Measurements from ENCODE around the gene MISP. TPM values are rescaled to one million over a fixed set of nuclear protein-coding genes. Genes with fewer than 3 reads are reported as not detected.

The MISP gene
- polyA plus RNA-seq, 1 of the 3 experiments (the other 2 are of a cell fraction): 0.08 TPM

- peaks cover 29 to 47% of the 10 kb centered on the region in 2 experiments; a peak in 3 of 4 replicates for H3K4me1 ChIP-seq (ENCODE audit: control insufficient read depth in 1 of 2, insufficient read depth in 2 of 2, low read depth in 1 of 2, low read length in 1 of 2)
- DNase-seq: peak; percentile 47
- H3F3A ChIP-seq (replicated peaks; ENCODE audit: insufficient read depth): no peaks in the 10 kb centered on the region
- peak overlapping the region; percentile 95 for H3K4me2 ChIP-seq
- H2AFZ ChIP-seq (ENCODE audit: low read depth): no peak overlapping the region
- TF ChIP-seq GATA2 (CRISPR knock-in tag; IDR thresholded peaks at IDR 0.05) (peak; percentile 70), MXI1 (IDR thresholded peaks at IDR 0.05; ENCODE audit: low read depth, low read length) (peak; percentile 63), RAD21 (IDR thresholded peaks at IDR 0.05; ENCODE audit: low read length) (0 out of 2 replicates have a peak, but pooled peaks have one; percentile 11)
- TF ChIP-seq, protein P1, sequence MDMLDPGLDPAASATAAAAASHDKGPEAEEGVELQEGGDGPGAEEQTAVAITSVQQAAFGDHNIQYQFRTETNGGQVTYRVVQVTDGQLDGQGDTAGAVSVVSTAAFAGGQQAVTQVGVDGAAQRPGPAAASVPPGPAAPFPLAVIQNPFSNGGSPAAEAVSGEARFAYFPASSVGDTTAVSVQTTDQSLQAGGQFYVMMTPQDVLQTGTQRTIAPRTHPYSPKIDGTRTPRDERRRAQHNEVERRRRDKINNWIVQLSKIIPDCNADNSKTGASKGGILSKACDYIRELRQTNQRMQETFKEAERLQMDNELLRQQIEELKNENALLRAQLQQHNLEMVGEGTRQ (IDR thresholded peaks at IDR 0.05; ENCODE audit: borderline replicate concordance, low read depth, low read length): no peak
- no peaks in the 10 kb centered on the region for H3K9me2 ChIP-seq
- peaks cover 22 to 40% of the 10 kb centered on the region in 2 experiments for H3K36me3 ChIP-seq (replicated peaks in 1 of 2; ENCODE audit: control insufficient read depth in 1 of 2, insufficient read depth in 2 of 2, low read length in 1 of 2)
- peak overlapping the region; percentile 11 to 87; a peak in 3 of 4 replicates for H3K27ac ChIP-seq (ENCODE audit: low read depth in 2 of 2, low read length in 1 of 2)
- peaks cover 76% of the 10 kb centered on the region for H3K79me2 ChIP-seq (ENCODE audit: insufficient read depth)
- H3K27me3 ChIP-seq (ENCODE audit: insufficient read depth): no peaks in the 10 kb centered on the region
- H4K20me1 ChIP-seq (ENCODE audit: insufficient read depth): peaks cover 76% of the 10 kb centered on the region
- H3K4me3 ChIP-seq (ENCODE audit: low read depth in 2 of 2, low read length in 1 of 2): peak overlapping the region; percentile 21 to 85
- no peaks in the 10 kb centered on the region for H3K9me3 ChIP-seq
- WGBS (ENCODE audit: low lambda C conversion rate): 37% methylated on average over 10 of the region's 17 CpGs
- H3K9ac ChIP-seq: peak overlapping the region; percentile 31; the same call in 1 of the 2 replicates
- ChIA-PET CTCF (interaction anchor here (0.9 to 1.3 kb wide), 5 partner anchors 11 to 420 kb away, joined by 3 to 5 read pairs (median 3); no protein-coding TSS in a partner anchor), POLR2A (interaction anchor here (1.2 kb wide), 1 partner anchor 15 kb away, joined by 4 read pairs; no protein-coding TSS in a partner anchor)
Measured at GRCh38 chr19:800360-801029, 49.6 kb downstream of the MISP start.

DNA sequence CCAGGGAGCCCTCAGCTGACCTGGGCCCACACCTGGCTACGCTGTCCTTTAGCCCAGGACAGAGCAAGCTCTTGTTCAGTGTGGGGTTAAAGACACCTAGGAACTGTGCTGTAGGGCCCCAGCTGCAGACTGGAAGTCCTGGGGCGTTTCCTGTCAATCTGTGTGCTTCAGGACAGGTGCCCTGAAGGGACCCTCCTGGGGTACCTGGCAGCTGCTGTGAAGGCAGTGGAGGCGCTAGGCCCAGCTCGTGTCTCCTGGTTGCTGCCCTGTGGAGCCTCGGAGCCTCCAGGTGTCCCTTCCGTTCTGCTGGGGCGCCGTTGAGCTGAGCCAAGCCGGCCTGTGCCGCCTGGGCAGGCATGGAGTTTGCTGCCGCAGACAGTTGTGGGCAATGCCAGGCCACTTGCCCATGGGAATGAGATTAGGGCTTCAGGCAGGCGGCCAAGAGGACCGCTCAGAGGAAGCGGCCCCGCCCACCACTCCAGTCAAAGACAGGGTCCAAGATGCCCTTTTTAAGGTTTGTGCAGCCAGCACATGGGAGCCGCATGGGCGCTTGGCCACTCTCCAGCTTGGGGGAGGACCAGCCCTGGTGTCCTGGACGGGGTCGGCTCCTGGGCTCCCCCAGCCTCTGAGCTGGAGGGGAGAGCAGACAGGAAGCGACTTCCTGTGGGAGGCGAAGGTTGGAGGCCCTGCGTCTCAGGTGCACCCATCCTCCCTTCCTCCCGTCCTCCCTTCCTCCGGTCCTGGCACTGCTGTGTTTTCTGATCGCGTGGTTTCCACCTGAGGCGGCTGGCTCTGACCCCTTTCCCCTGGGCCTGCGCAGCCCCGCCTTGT, 50.3 kb downstream of the MISP start:
- ChIA-PET POLR2A (interaction anchor here (0.6 to 1.2 kb wide), 2 partner anchors 14 to 94 kb away, joined by 4 read pairs; no protein-coding TSS in a partner anchor), CTCF (interaction anchor here (0.9 to 1.5 kb wide), 8 partner anchors 10 to 419 kb away, joined by 3 to 5 read pairs (median 3); no protein-coding TSS in a partner anchor)
- H3K9ac ChIP-seq: no peak overlapping the region; the same call in 1 of the 2 replicates
- H3K9me3 ChIP-seq: no peaks in the 10 kb centered on the region
- H3F3A ChIP-seq (replicated peaks; ENCODE audit: insufficient read depth): no peaks in the 10 kb centered on the region
- peaks cover 22 to 48% of the 10 kb centered on the region in 2 experiments for H3K36me3 ChIP-seq (replicated peaks in 1 of 2; ENCODE audit: control insufficient read depth in 1 of 2, insufficient read depth in 2 of 2, low read length in 1 of 2)
- peaks cover 84% of the 10 kb centered on the region for H4K20me1 ChIP-seq (ENCODE audit: insufficient read depth)
- no peaks in the 10 kb centered on the region for H3K27me3 ChIP-seq (ENCODE audit: insufficient read depth)
- no peaks in the 10 kb centered on the region for H3K9me2 ChIP-seq
- H3K79me2 ChIP-seq (ENCODE audit: insufficient read depth): peaks cover 84% of the 10 kb centered on the region
- DNase-seq: peak; percentile 80
- H2AFZ ChIP-seq (ENCODE audit: low read depth): no peak overlapping the region
- peak overlapping the region in 1 of 2 experiments; percentile 87; a peak in 3 of 4 replicates for H3K27ac ChIP-seq (ENCODE audit: low read depth in 2 of 2, low read length in 1 of 2)
- whole genome bisulfite sequencing (ENCODE audit: low lambda C conversion rate): 73% methylated on average over 12 of the region's 29 CpGs
- H3K4me3 ChIP-seq (ENCODE audit: low read depth in 2 of 2, low read length in 1 of 2): peak overlapping the region in 1 of 2 experiments; percentile 21; a peak in 3 of 4 replicates
- H3K4me1 ChIP-seq (ENCODE audit: control insufficient read depth in 1 of 2, insufficient read depth in 2 of 2, low read depth in 1 of 2, low read length in 1 of 2): peaks cover 29 to 43% of the 10 kb centered on the region in 2 experiments; a peak in 3 of 4 replicates
- peak overlapping the region; percentile 95 for H3K4me2 ChIP-seq
- peak; percentile 99 for TF ChIP-seq MXI1 (IDR thresholded peaks at IDR 0.05; ENCODE audit: low read depth, low read length)
- TF ChIP-seq, protein P2, sequence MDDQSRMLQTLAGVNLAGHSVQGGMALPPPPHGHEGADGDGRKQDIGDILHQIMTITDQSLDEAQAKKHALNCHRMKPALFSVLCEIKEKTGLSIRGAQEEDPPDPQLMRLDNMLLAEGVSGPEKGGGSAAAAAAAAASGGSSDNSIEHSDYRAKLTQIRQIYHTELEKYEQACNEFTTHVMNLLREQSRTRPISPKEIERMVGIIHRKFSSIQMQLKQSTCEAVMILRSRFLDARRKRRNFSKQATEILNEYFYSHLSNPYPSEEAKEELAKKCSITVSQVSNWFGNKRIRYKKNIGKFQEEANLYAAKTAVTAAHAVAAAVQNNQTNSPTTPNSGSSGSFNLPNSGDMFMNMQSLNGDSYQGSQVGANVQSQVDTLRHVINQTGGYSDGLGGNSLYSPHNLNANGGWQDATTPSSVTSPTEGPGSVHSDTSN (IDR thresholded peaks at IDR 0.05): no peak
- peak; percentile 30; the same call in 1 of the 2 replicates for TF ChIP-seq SIN3A (IDR thresholded peaks at IDR 0.05; ENCODE audit: borderline replicate concordance, low read depth, low read length)
- TF ChIP-seq IRF3 (IDR thresholded peaks at IDR 0.05; ENCODE audit: low read depth, low read length): no peak
- TF ChIP-seq TCF12 (IDR thresholded peaks at IDR 0.05): peak; percentile 45; the same call in 1 of the 2 replicates
- TF ChIP-seq TEAD4 (IDR thresholded peaks at IDR 0.05; ENCODE audit: borderline replicate concordance, insufficient read depth): no peak
- TF ChIP-seq, protein P3, sequence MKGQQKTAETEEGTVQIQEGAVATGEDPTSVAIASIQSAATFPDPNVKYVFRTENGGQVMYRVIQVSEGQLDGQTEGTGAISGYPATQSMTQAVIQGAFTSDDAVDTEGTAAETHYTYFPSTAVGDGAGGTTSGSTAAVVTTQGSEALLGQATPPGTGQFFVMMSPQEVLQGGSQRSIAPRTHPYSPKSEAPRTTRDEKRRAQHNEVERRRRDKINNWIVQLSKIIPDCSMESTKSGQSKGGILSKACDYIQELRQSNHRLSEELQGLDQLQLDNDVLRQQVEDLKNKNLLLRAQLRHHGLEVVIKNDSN (IDR thresholded peaks at IDR 0.05; ENCODE audit: borderline replicate concordance, low read depth): no peak
- peak; percentile 59 for TF ChIP-seq NFIC (IDR thresholded peaks at IDR 0.05; ENCODE audit: borderline replicate concordance)
- TF ChIP-seq TAF1 (IDR thresholded peaks at IDR 0.05; ENCODE audit: borderline replicate concordance, low read depth, low read length): 0 out of 2 replicates have a peak, but pooled peaks have one; percentile 16
- TF ChIP-seq, protein P4, sequence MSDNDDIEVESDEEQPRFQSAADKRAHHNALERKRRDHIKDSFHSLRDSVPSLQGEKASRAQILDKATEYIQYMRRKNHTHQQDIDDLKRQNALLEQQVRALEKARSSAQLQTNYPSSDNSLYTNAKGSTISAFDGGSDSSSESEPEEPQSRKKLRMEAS (IDR thresholded peaks at IDR 0.05; ENCODE audit: low read depth): peak; percentile 86

All from SK-N-SH (cell line).